ENCODE results near the gene CUEDC1. TPM values are rescaled to one million over a fixed set of nuclear protein-coding genes. Genes with fewer than 3 reads are reported as not detected.
A peak's percentile ranks its signal among the peaks of the same experiment; 100 is the strongest.
"Not testable (repeated sequence)": the region's sequence is repeated elsewhere in the genome, so short reads cannot be mapped to it uniquely, and the experiment has no call there.

The CUEDC1 gene
- total RNA-seq, 2 experiments from 2014 or later = 0.14 TPM; not detected in 1

- ATAC-seq = no peak
- intact Hi-C loops (cut with DNase I, micrococcal nuclease) = loop anchor here in 1 of 2 experiments (5.0 to 10.0 kb wide), 2 partner anchors 482 to 1021 kb away; partner anchors contain the start of genes C17orf67 and DGKE
- no peak overlapping the region for H3K4me3 Mint-ChIP-seq
- no peaks in the 10 kb centered on the region for H3K27me3 Mint-ChIP-seq
- no peak overlapping the region for H3K27ac Mint-ChIP-seq
- ChIA-PET CTCF (interaction anchor here (0.8 to 15.7 kb wide), 2 partner anchors 137 to 147 kb away, joined by 4 to 249 read pairs; partner anchors contain the start of gene SRSF1), POLR2A (no interaction called here)
- no peak for DNase-seq
- H3K36me3 Mint-ChIP-seq (ENCODE audit: low read depth) = peaks cover 15% of the 10 kb centered on the region
- H3K9me3 Mint-ChIP-seq (ENCODE audit: low read depth) = no peaks in the 10 kb centered on the region
- H3K4me1 Mint-ChIP-seq = peaks cover 24% of the 10 kb centered on the region
These were observed 102.3 kb downstream of the CUEDC1 start for GRCh38 chr17:57852955-57853328.

- CTCF ChIA-PET = interaction anchor here (0.7 to 15.7 kb wide), 5 partner anchors 7 to 148 kb away, joined by 3 to 249 read pairs (median 28); partner anchors contain the start of genes SRSF1 and VEZF1
- POLR2A ChIA-PET = no interaction called here
- H3K27ac Mint-ChIP-seq = no peak overlapping the region
- peaks cover 15% of the 10 kb centered on the region for H3K36me3 Mint-ChIP-seq (ENCODE audit: low read depth)
- intact Hi-C loops (cut with DNase I, micrococcal nuclease) = loop anchor here in 1 of 2 experiments (5.0 to 10.0 kb wide), 2 partner anchors 482 to 1020 kb away; partner anchors contain the start of genes C17orf67 and DGKE
- DNase-seq (no peak), ATAC-seq (no peak)
- peaks cover 24% of the 10 kb centered on the region for H3K4me1 Mint-ChIP-seq
- no peaks in the 10 kb centered on the region for H3K9me3 Mint-ChIP-seq (ENCODE audit: low read depth)
- H3K27me3 Mint-ChIP-seq = no peaks in the 10 kb centered on the region
- peak overlapping the region; percentile 25 for H3K4me3 Mint-ChIP-seq
These were observed 102.9 kb downstream of the CUEDC1 start for GRCh38 chr17:57852092-57852954.

- Mint-ChIP-seq H3K9me3 (ENCODE audit: low read depth) (no peaks in the 10 kb centered on the region), H3K27me3 (no peaks in the 10 kb centered on the region), H3K4me1 (peaks cover 30% of the 10 kb centered on the region), H3K27ac (peak within 1 kb of the TSS; percentile 95), H3K36me3 (ENCODE audit: low read depth) (peaks cover 22% of the 10 kb centered on the region), H3K4me3 (peak within 1 kb of the TSS; percentile 98)
- intact Hi-C loops (cut with DNase I, micrococcal nuclease) = loop anchor here (1.0 to 10.0 kb wide), 13 partner anchors 105 to 1018 kb away; partner anchors contain the start of genes AKAP1 (in 2 of the 2), SRSF1 (in 2 of the 2), C17orf67 (in 1 of the 2) and CUEDC1 (in 1 of the 2)
- ATAC-seq = peak; percentile 91
- peak; percentile 99 for DNase-seq
- ChIA-PET POLR2A (interaction anchor here (0.5 to 1.4 kb wide), 7 partner anchors 49 to 502 kb away, joined by 3 to 22 read pairs (median 4); partner anchors contain the start of genes SRSF1 and SUPT4H1), CTCF (interaction anchor here (0.6 to 15.7 kb wide), 9 partner anchors 9 to 1016 kb away, joined by 3 to 249 read pairs (median 4); partner anchors contain the start of genes C17orf67, DGKE and SRSF1)
These were observed 105.1 kb downstream of the CUEDC1 start, which contains the start of gene MRPS23 for GRCh38 chr17:57849874-57850754. Gene MRPS23, minus strand, starts transcription at chr17:57850044. Its CDS starts 34 bp downstream, at chr17:57850010.

GRCh38 chr17:57849163-57849873 is 105.9 kb downstream of the CUEDC1 start:
- Mint-ChIP-seq H3K27me3 (no peaks in the 10 kb centered on the region), H3K36me3 (ENCODE audit: low read depth) (peaks cover 25% of the 10 kb centered on the region), H3K9me3 (ENCODE audit: low read depth) (no peaks in the 10 kb centered on the region), H3K4me3 (peak overlapping the region; percentile 98), H3K27ac (peak overlapping the region; percentile 95), H3K4me1 (peaks cover 32% of the 10 kb centered on the region)
- ChIA-PET POLR2A (interaction anchor here (0.7 to 1.4 kb wide), 4 partner anchors 49 to 157 kb away, joined by 3 to 22 read pairs (median 4); partner anchors contain the start of gene SRSF1), CTCF (interaction anchor here (1.0 to 15.7 kb wide), 5 partner anchors 10 to 1016 kb away, joined by 4 to 249 read pairs (median 28); partner anchors contain the start of genes C17orf67, DGKE and SRSF1)
- intact Hi-C loops (cut with DNase I, micrococcal nuclease) = no loop called here
- ATAC-seq (no peak), DNase-seq (no peak)

- Mint-ChIP-seq H3K36me3 (ENCODE audit: low read depth) (peaks cover 25% of the 10 kb centered on the region), H3K4me1 (peaks cover 27% of the 10 kb centered on the region)
- POLR2A ChIA-PET; ATAC-seq; H3K4me3 Mint-ChIP-seq; H3K9me3 Mint-ChIP-seq (ENCODE audit: low read depth); intact Hi-C loops (cut with DNase I, micrococcal nuclease); H3K27ac Mint-ChIP-seq; DNase-seq; H3K27me3 Mint-ChIP-seq: not testable (repeated sequence)
- CTCF ChIA-PET = interaction anchor here (0.7 to 1.5 kb wide), 3 partner anchors 11 to 266 kb away, joined by 3 to 6 read pairs (median 3); no protein-coding TSS in a partner anchor
These were observed 108.9 kb downstream of the CUEDC1 start for GRCh38 chr17:57846056-57846945.

GRCh38 chr17:57842280-57842679 is 112.9 kb downstream of the CUEDC1 start:
- no peak for ATAC-seq
- intact Hi-C loops (cut with DNase I, micrococcal nuclease) = no loop called here
- Mint-ChIP-seq H3K36me3 (ENCODE audit: low read depth) (peaks cover 29% of the 10 kb centered on the region), H3K27me3 (no peaks in the 10 kb centered on the region), H3K9me3 (ENCODE audit: low read depth) (no peaks in the 10 kb centered on the region), H3K4me1 (peaks cover 8% of the 10 kb centered on the region), H3K27ac (no peak overlapping the region), H3K4me3 (no peak overlapping the region)
- ChIA-PET POLR2A (no interaction called here), CTCF (interaction anchor here (0.6 to 1.5 kb wide), 2 partner anchors 9 to 470 kb away, joined by 4 to 9 read pairs; no protein-coding TSS in a partner anchor)
- no peak for DNase-seq

GRCh38 chr17:57839571-57839923 is 115.7 kb downstream of the CUEDC1 start:
- Mint-ChIP-seq H3K4me1 (no peaks in the 10 kb centered on the region), H3K9me3 (ENCODE audit: low read depth) (no peaks in the 10 kb centered on the region), H3K36me3 (ENCODE audit: low read depth) (peaks cover 24% of the 10 kb centered on the region), H3K27ac (no peak overlapping the region), H3K4me3 (no peak overlapping the region), H3K27me3 (no peaks in the 10 kb centered on the region)
- ATAC-seq (no peak), DNase-seq (no peak)
- ChIA-PET POLR2A (no interaction called here), CTCF (interaction anchor here (0.6 to 1.6 kb wide), 4 partner anchors 21 to 275 kb away, joined by 3 read pairs; no protein-coding TSS in a partner anchor)
- intact Hi-C loops (cut with DNase I, micrococcal nuclease) = no loop called here

GRCh38 chr17:57838857-57839570 is 116.2 kb downstream of the CUEDC1 start:
- intact Hi-C loops (cut with DNase I, micrococcal nuclease) = no loop called here
- Mint-ChIP-seq H3K4me1 (peaks cover 4% of the 10 kb centered on the region), H3K27me3 (no peaks in the 10 kb centered on the region), H3K4me3 (no peak overlapping the region), H3K36me3 (ENCODE audit: low read depth) (peaks cover 24% of the 10 kb centered on the region), H3K27ac (no peak overlapping the region), H3K9me3 (ENCODE audit: low read depth) (no peaks in the 10 kb centered on the region)
- ATAC-seq (no peak), DNase-seq (no peak)
- ChIA-PET POLR2A (no interaction called here), CTCF (interaction anchor here (0.6 to 1.6 kb wide), 6 partner anchors 21 to 410 kb away, joined by 3 read pairs; no protein-coding TSS in a partner anchor)

GRCh38 chr17:57838453-57838852 is 116.8 kb downstream of the CUEDC1 start:
- no peak for DNase-seq
- H3K27ac Mint-ChIP-seq = no peak overlapping the region
- no peak overlapping the region for H3K4me3 Mint-ChIP-seq
- intact Hi-C loops (cut with DNase I, micrococcal nuclease) = no loop called here
- peaks cover 7% of the 10 kb centered on the region for H3K4me1 Mint-ChIP-seq
- no peak for ATAC-seq
- no peaks in the 10 kb centered on the region for H3K9me3 Mint-ChIP-seq (ENCODE audit: low read depth)
- H3K36me3 Mint-ChIP-seq (ENCODE audit: low read depth) = peaks cover 24% of the 10 kb centered on the region
- POLR2A ChIA-PET = no interaction called here
- no peaks in the 10 kb centered on the region for H3K27me3 Mint-ChIP-seq
- CTCF ChIA-PET = interaction anchor here (0.6 to 1.6 kb wide), 5 partner anchors 124 to 411 kb away, joined by 3 to 4 read pairs (median 3); no protein-coding TSS in a partner anchor
